Muscle layer of duodenum (tissue), 2 donors: ENCODE results near the gene ZNF256.

Source experiments
- H3K27ac ChIP-seq: one replicate; pipeline ENCODE4 v1.7.0; 2013; ENCODE audit warnings: mild to moderate bottlenecking, low read length
- H3K27me3 ChIP-seq: one replicate; pipeline ENCODE4 v1.7.0; 2013; ENCODE audit warnings: low read depth, mild to moderate bottlenecking, control low read depth, low read length
- H3K36me3 ChIP-seq, 2 donors: one replicate each; pipeline ENCODE4 v1.7.0; 2013; ENCODE audit warnings: low read length in 2 of 2, control low read depth in 1 of 2, mild to moderate bottlenecking in 1 of 2; ENCODE audit not compliant: insufficient read depth in 2 of 2, control insufficient read depth in 1 of 2
- H3K4me1 ChIP-seq, 2 donors: one replicate each; pipeline ENCODE4 v1.7.0; 2013; ENCODE audit warnings: low read length in 2 of 2, mild to moderate bottlenecking in 2 of 2, control low read depth in 1 of 2, moderate library complexity in 1 of 2; ENCODE audit not compliant: insufficient read depth in 2 of 2, control insufficient read depth in 1 of 2
- H3K4me3 ChIP-seq, 2 donors: one replicate each; pipeline ENCODE4 v1.7.0; 2013; ENCODE audit warnings: low read length in 2 of 2, low read depth in 1 of 2, mild to moderate bottlenecking in 1 of 2
- H3K9me3 ChIP-seq, 2 donors: one replicate each; pipeline ENCODE4 v1.7.0; 2013; ENCODE audit warnings: low read length in 2 of 2, control low read depth in 1 of 2, mild to moderate bottlenecking in 1 of 2; ENCODE audit not compliant: control insufficient read depth in 1 of 2
- donor health status: healthy.

Gene ZNF256

GRCh38 chr19:57947419-57948134 lies at the start of gene ZNF256:
TSS of gene ZNF256 (minus strand) at chr19:57947706. CDS start at chr19:57947474, 232 bp downstream.
- Histone ChIP-seq H3K9me3 (peaks cover 22 to 50% of the 10 kb centered on the region in 2 donors), H3K27me3 (no peaks in the 10 kb centered on the region), H3K27ac (no peak within 1 kb of the TSS)

GRCh38 chr19:57992841-57993240 lies 45.3 kb upstream of the ZNF256 start:
- Histone ChIP-seq H3K9me3 (peaks cover 52 to 85% of the 10 kb centered on the region in 2 donors), H3K4me1 (no peaks in the 10 kb centered on the region), H3K4me3 (peak overlapping the region in 1 of 2 donors; percentile 59)

More at GRCh38 chr19:57947419-57948134, at the start of gene ZNF256:
- Histone ChIP-seq H3K36me3 (peaks cover 17 to 25% of the 10 kb centered on the region in 2 donors), H3K4me1 (peaks cover 0 to 12% of the 10 kb centered on the region in 2 donors), H3K4me3 (peak within 1 kb of the TSS; percentile 74 to 98)

GRCh38 chr19:57978586-57979289 lies 31.2 kb upstream of the ZNF256 start:
- H3K9me3 ChIP-seq: peaks cover 86 to 99% of the 10 kb centered on the region in 2 donors
- no peaks in the 10 kb centered on the region for H3K4me1 ChIP-seq
- peak overlapping the region; percentile 21 to 66 for H3K4me3 ChIP-seq
- H3K36me3 ChIP-seq: peaks cover 40 to 99% of the 10 kb centered on the region in 2 donors
- no peak overlapping the region for H3K27ac ChIP-seq
- H3K27me3 ChIP-seq: no peaks in the 10 kb centered on the region

More at GRCh38 chr19:57992841-57993240, 45.3 kb upstream of the ZNF256 start:
- Histone ChIP-seq H3K27me3 (no peaks in the 10 kb centered on the region), H3K27ac (no peak overlapping the region), H3K36me3 (peaks cover 42 to 86% of the 10 kb centered on the region in 2 donors)

GRCh38 chr19:57974434-57974833 lies 26.9 kb upstream of the ZNF256 start, which contains the start of gene C19orf18:
TSS of gene C19orf18 (minus strand) at chr19:57974534. CDS start at chr19:57974432, 102 bp downstream.
- Histone ChIP-seq H3K36me3 (peaks cover 5 to 86% of the 10 kb centered on the region in 2 donors), H3K4me1 (no peaks in the 10 kb centered on the region), H3K9me3 (peaks cover 56 to 92% of the 10 kb centered on the region in 2 donors), H3K27ac (no peak within 1 kb of the TSS), H3K4me3 (peak within 1 kb of the TSS in 1 of 2 donors; percentile 66), H3K27me3 (no peaks in the 10 kb centered on the region)

GRCh38 chr19:57964761-57965160 lies 17.3 kb upstream of the ZNF256 start:
- no peaks in the 10 kb centered on the region for H3K27me3 ChIP-seq
- no peak overlapping the region for H3K27ac ChIP-seq
- peaks cover 0 to 52% of the 10 kb centered on the region in 2 donors for H3K36me3 ChIP-seq
- peaks cover 20 to 70% of the 10 kb centered on the region in 2 donors for H3K9me3 ChIP-seq
- H3K4me3 ChIP-seq: peak overlapping the region in 1 of 2 donors; percentile 34
- H3K4me1 ChIP-seq: no peaks in the 10 kb centered on the region

- Histone ChIP-seq H3K36me3 (peaks cover 0 to 41% of the 10 kb centered on the region in 2 donors), H3K4me1 (no peaks in the 10 kb centered on the region), H3K9me3 (peaks cover 11 to 60% of the 10 kb centered on the region in 2 donors), H3K27me3 (no peaks in the 10 kb centered on the region), H3K4me3 (no peak overlapping the region), H3K27ac (no peak overlapping the region)
Observed at GRCh38 chr19:57961785-57962184, 14.3 kb upstream of the ZNF256 start.

GRCh38 chr19:57954996-57955395 lies 7.5 kb upstream of the ZNF256 start:
- H3K9me3 ChIP-seq: peaks cover 4 to 57% of the 10 kb centered on the region in 2 donors
- H3K36me3 ChIP-seq: peaks cover 0 to 13% of the 10 kb centered on the region in 2 donors
- H3K4me1 ChIP-seq: no peaks in the 10 kb centered on the region
- H3K27me3 ChIP-seq: no peaks in the 10 kb centered on the region
- H3K27ac ChIP-seq: no peak overlapping the region
- peak overlapping the region in 1 of 2 donors; percentile 12 for H3K4me3 ChIP-seq

- Histone ChIP-seq H3K9me3 (peaks cover 10 to 46% of the 10 kb centered on the region in 2 donors), H3K4me3 (peak overlapping the region in 1 of 2 donors; percentile 23), H3K4me1 (peaks cover 0 to 12% of the 10 kb centered on the region in 2 donors), H3K36me3 (peaks cover 0 to 5% of the 10 kb centered on the region in 2 donors), H3K27ac (no peak overlapping the region), H3K27me3 (no peaks in the 10 kb centered on the region)
Observed at GRCh38 chr19:57949702-57950101, 2.2 kb upstream of the ZNF256 start.

- H3K9me3 ChIP-seq: peaks cover 10 to 49% of the 10 kb centered on the region in 2 donors
- no peaks in the 10 kb centered on the region for H3K27me3 ChIP-seq
- H3K4me1 ChIP-seq: peaks cover 0 to 12% of the 10 kb centered on the region in 2 donors
- H3K4me3 ChIP-seq: peak overlapping the region in 1 of 2 donors; percentile 23
- H3K36me3 ChIP-seq: peaks cover under 1 to 8% of the 10 kb centered on the region in 2 donors
- no peak overlapping the region for H3K27ac ChIP-seq
Observed at GRCh38 chr19:57949296-57949695, 1.8 kb upstream of the ZNF256 start.

GRCh38 chr19:57947088-57947418 lies 453 bp downstream of the ZNF256 start:
- peak overlapping the region; percentile 74 to 98 for H3K4me3 ChIP-seq
- H3K4me1 ChIP-seq: peaks cover 0 to 12% of the 10 kb centered on the region in 2 donors
- H3K27me3 ChIP-seq: no peaks in the 10 kb centered on the region
- peaks cover 23 to 30% of the 10 kb centered on the region in 2 donors for H3K36me3 ChIP-seq
- H3K27ac ChIP-seq: no peak overlapping the region
- peaks cover 28 to 51% of the 10 kb centered on the region in 2 donors for H3K9me3 ChIP-seq

- Histone ChIP-seq H3K9me3 (peaks cover 35 to 56% of the 10 kb centered on the region in 2 donors), H3K27ac (no peak overlapping the region), H3K4me1 (peaks cover 0 to 12% of the 10 kb centered on the region in 2 donors), H3K27me3 (no peaks in the 10 kb centered on the region), H3K4me3 (peak overlapping the region; percentile 74 to 98), H3K36me3 (peaks cover 30 to 38% of the 10 kb centered on the region in 2 donors)
Observed at GRCh38 chr19:57946316-57946715, 1.2 kb downstream of the ZNF256 start.
